Measurements from ENCODE around the gene RELB.
"Not testable (repeated sequence)": the region's sequence is repeated elsewhere in the genome, so short reads cannot be mapped to it uniquely, and the experiment has no call there.

RELB gene

DNA sequence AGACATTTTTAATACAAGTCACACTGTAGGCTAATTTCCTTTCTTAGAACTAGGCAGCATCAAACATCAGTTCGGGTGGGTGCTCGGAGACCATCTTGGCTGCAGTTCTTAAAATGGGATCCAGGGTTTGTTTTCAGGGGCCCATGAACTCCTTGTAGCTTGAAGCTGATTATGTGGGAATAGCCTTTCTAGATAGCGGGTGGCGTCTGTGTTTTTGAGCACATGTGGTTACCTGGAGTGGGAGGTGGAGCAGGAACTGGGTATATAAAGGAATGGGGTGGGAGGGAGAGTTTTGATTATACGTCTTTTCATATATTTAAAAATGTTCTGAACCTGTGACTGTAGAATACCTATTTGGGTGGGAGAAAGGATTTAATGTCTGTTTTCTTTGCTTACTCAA, 33.1 kb upstream of the RELB start:
- DNase-seq (ENCODE audit: low read depth, low spot score) = no peak
- 100% methylated on average over 1 of the region's 5 CpGs for WGBS (ENCODE audit: insufficient coverage, insufficient read length)
- Histone ChIP-seq H3K36me3 (ENCODE audit: control insufficient read depth, insufficient read depth, low read length) (no peaks in the 10 kb centered on the region), H3K9me3 (ENCODE audit: control insufficient read depth, insufficient read depth, low read length) (no peaks in the 10 kb centered on the region), H3K27ac (ENCODE audit: low read length) (no peak overlapping the region), H3K4me1 (ENCODE audit: control insufficient read depth, insufficient read depth, low read length) (no peaks in the 10 kb centered on the region), H3K4me3 (ENCODE audit: low read length) (no peak overlapping the region), H3K27me3 (ENCODE audit: control insufficient read depth, insufficient read depth, low read length) (no peaks in the 10 kb centered on the region)

DNA sequence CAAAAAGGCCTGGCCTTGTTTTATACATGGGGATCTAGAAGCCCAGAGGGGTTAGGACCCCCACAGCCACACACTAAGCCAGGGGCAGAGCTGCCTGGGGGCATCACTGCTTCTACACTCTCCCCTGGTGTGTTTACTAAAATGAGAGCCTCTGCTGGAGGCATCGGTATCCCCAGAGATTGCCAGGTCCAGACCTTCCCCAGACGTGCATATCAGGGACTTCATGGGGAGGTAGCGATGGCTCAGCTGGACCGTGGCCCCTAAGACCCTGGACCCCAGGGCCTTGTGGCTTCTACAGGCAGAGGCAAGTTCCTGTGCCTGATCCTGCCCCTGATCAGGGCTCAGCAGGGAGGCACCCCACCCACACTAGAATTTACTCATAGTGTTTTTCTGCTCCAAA, 32.6 kb upstream of the RELB start:
- Histone ChIP-seq H3K36me3 (ENCODE audit: control insufficient read depth, insufficient read depth, low read length) (0 out of 2 replicates have a peak, but pooled peaks cover 2% of the 10 kb centered on the region), H3K27ac (ENCODE audit: low read length) (no peak overlapping the region), H3K9me3 (ENCODE audit: control insufficient read depth, insufficient read depth, low read length) (no peaks in the 10 kb centered on the region), H3K4me3 (ENCODE audit: low read length) (no peak overlapping the region), H3K4me1 (ENCODE audit: control insufficient read depth, insufficient read depth, low read length) (no peaks in the 10 kb centered on the region), H3K27me3 (ENCODE audit: control insufficient read depth, insufficient read depth, low read length) (no peaks in the 10 kb centered on the region)
- no CpG with 5 or more reads among the region's 4 CpGs for WGBS (ENCODE audit: insufficient coverage, insufficient read length)
- no peak for DNase-seq (ENCODE audit: low read depth, low spot score)

DNA sequence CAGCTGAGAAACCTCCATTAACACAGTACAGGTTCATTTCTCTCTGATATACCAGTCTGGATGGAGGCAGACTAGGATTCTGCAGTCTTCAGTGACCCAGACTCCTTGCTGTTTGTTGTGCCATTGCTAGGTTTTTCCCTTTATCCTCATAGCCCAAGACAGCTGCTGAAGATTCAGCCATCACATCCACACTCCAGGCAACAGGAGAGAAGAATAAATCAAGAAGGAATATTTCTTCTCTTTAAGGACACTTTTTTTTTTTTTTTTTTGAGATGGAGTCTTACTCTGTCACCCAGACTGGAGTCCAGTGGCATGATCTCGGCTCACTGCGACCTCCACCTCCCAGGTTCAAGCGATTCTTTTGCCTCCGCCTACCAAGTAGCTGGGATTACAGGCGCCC, 31.8 kb upstream of the RELB start:
- no peak for DNase-seq (ENCODE audit: low read depth, low spot score)
- Histone ChIP-seq H3K36me3 (ENCODE audit: control insufficient read depth, insufficient read depth, low read length) (peaks cover 9% of the 10 kb centered on the region; the same call in 1 of the 2 replicates), H3K4me3 (ENCODE audit: low read length) (no peak overlapping the region), H3K27me3 (ENCODE audit: control insufficient read depth, insufficient read depth, low read length) (no peaks in the 10 kb centered on the region), H3K27ac (ENCODE audit: low read length) (no peak overlapping the region), H3K4me1 (ENCODE audit: control insufficient read depth, insufficient read depth, low read length) (no peaks in the 10 kb centered on the region), H3K9me3 (ENCODE audit: control insufficient read depth, insufficient read depth, low read length) (no peaks in the 10 kb centered on the region)
- whole genome bisulfite sequencing (ENCODE audit: insufficient coverage, insufficient read length) = no CpG with 5 or more reads among the region's 5 CpGs

DNA sequence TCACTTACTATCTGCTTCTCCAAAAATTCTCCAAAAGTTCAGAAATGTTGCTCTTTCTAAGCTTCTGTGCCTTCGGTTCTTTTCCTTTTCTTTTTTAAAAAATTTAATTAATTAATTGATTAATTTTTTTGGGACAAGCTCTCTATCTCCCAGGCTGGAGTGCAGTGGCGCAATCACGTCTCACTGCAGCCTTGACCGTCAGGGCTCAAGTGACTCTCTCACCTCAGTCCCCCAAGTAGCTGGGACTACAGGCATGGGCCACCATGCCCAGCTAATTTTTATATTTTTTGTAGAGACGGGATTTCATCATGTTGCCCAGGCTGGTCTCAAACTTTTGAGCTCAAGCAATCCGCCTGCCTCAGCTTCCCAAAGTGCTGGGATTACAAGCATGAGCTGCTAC, 29.8 kb upstream of the RELB start:
- H3K27ac ChIP-seq (ENCODE audit: low read length); H3K9me3 ChIP-seq (ENCODE audit: control insufficient read depth, insufficient read depth, low read length); H3K4me1 ChIP-seq (ENCODE audit: control insufficient read depth, insufficient read depth, low read length); H3K27me3 ChIP-seq (ENCODE audit: control insufficient read depth, insufficient read depth, low read length); H3K4me3 ChIP-seq (ENCODE audit: low read length); DNase-seq (ENCODE audit: low read depth, low spot score): not testable (repeated sequence)
- no CpG with 5 or more reads among the region's 6 CpGs for WGBS (ENCODE audit: insufficient coverage, insufficient read length)
- H3K36me3 ChIP-seq (ENCODE audit: control insufficient read depth, insufficient read depth, low read length) = peaks cover 21% of the 10 kb centered on the region; the same call in 1 of the 2 replicates

DNA sequence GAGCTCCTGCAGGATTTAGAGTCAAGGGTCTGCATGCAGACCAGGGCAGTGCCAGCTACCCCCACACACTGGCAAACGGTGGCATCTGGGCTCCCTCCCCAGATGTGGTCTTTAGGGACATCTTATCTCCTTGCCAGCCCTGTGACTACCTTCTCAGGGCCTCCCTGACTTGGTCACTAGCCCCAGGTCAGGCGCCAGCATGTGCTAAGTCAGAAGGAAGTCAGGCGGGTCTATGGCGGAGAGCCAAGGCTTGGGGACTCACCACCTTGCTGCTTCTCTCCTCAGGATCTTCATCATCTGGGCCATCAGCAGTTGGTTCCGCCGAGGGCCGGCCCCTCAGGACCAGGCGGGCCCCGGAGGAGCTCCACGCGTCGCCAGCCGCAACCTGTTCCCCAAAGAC, 28.5 kb upstream of the RELB start:
- Histone ChIP-seq H3K4me3 (ENCODE audit: low read length) (no peak overlapping the region), H3K27ac (ENCODE audit: low read length) (no peak overlapping the region), H3K4me1 (ENCODE audit: control insufficient read depth, insufficient read depth, low read length) (no peaks in the 10 kb centered on the region), H3K36me3 (ENCODE audit: control insufficient read depth, insufficient read depth, low read length) (peaks cover 31% of the 10 kb centered on the region; the same call in 1 of the 2 replicates), H3K9me3 (ENCODE audit: control insufficient read depth, insufficient read depth, low read length) (no peaks in the 10 kb centered on the region), H3K27me3 (ENCODE audit: control insufficient read depth, insufficient read depth, low read length) (no peaks in the 10 kb centered on the region)
- WGBS (ENCODE audit: insufficient coverage, insufficient read length) = no CpG with 5 or more reads among the region's 13 CpGs
- no peak for DNase-seq (ENCODE audit: low read depth, low spot score)

DNA sequence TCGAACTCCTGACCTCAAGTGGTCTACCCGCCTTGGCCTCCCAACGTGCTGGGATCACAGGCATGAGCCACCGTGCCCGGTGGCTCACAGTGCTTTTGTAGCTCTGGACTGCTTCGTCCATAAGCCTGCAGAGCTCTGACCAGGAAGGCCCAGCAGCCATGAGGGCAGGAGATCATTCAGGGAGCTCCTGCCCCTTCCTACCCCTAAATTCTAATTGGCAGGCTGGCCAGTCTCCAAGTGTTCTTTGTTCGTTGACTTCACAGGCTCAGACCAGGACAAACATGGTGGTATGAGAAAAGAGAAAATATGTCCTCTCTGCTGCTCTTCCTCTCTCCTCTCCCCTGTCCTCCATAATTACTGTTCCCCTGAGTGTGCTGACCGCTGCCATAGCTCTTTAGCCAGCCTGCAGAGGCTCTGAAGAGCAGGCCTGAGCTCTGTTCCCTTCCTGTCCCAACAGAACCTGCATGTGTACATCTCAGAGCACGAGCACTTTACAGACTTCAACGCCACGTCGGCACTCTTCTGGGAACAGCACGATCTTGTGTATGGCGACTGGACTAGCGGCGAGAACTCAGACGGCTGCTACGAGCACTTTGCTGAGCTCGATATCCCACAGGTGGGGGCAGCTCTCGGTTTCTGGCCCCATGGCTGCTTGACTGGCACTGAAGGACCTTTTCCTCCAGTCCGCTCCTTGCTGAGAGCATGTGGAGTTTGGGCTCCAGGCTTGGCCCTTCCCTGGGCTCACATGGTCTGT, 27.1 kb upstream of the RELB start:
- Histone ChIP-seq H3K36me3 (ENCODE audit: control insufficient read depth, insufficient read depth, low read length) (peaks cover 31% of the 10 kb centered on the region; the same call in 1 of the 2 replicates), H3K27me3 (ENCODE audit: control insufficient read depth, insufficient read depth, low read length) (no peaks in the 10 kb centered on the region), H3K4me1 (ENCODE audit: control insufficient read depth, insufficient read depth, low read length) (no peaks in the 10 kb centered on the region), H3K9me3 (ENCODE audit: control insufficient read depth, insufficient read depth, low read length) (no peaks in the 10 kb centered on the region), H3K4me3 (ENCODE audit: low read length) (no peak overlapping the region), H3K27ac (ENCODE audit: low read length) (no peak overlapping the region)
- DNase-seq (ENCODE audit: low read depth, low spot score) = no peak
- no CpG with 5 or more reads among the region's 21 CpGs for WGBS (ENCODE audit: insufficient coverage, insufficient read length)

DNA sequence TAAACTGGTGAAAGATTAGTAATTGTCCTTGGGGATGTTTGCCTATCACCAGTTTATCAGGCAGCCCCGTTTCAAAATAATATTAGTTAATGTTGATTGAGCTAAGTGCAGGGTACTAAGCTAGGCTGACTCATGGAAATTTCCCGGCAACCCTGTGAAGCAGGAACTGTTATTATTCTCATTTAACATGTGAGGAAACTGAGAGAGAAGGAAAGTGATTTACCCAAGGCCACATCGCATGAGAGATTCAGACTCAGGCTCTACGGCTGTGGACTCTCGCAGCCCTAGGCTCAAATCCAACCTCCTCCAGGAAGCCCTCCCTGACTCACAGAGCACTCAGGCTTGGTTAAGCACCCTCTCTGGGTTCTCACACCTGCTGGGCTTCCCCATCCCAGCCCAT, 26.4 kb upstream of the RELB start:
- WGBS (ENCODE audit: insufficient coverage, insufficient read length) = no CpG with 5 or more reads among the region's 5 CpGs
- H3K9me3 ChIP-seq (ENCODE audit: control insufficient read depth, insufficient read depth, low read length) = no peaks in the 10 kb centered on the region
- no peak overlapping the region for H3K4me3 ChIP-seq (ENCODE audit: low read length)
- no peaks in the 10 kb centered on the region for H3K27me3 ChIP-seq (ENCODE audit: control insufficient read depth, insufficient read depth, low read length)
- H3K36me3 ChIP-seq (ENCODE audit: control insufficient read depth, insufficient read depth, low read length) = peaks cover 34% of the 10 kb centered on the region; the same call in 1 of the 2 replicates
- H3K27ac ChIP-seq (ENCODE audit: low read length) = no peak overlapping the region
- no peak for DNase-seq (ENCODE audit: low read depth, low spot score)
- H3K4me1 ChIP-seq (ENCODE audit: control insufficient read depth, insufficient read depth, low read length) = no peaks in the 10 kb centered on the region

DNA sequence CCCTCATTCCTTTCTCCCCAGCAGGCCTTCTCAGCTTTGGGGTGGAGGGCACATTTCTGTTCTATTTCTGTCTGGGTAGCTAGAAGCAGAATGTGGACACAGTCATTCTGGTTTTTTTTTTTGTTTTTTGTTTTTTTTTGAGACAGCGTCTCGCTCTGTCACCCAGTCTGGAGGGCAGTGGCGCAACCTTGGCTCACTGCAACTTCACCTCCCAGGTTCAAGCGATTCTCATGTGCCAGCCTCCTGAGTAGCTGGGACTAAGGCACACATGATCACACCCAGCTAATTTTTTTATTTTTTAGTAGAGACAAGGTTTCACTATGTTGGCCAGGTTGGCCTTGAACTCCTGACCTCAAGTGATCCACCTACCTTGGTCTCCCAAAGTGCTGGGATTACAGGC, 25.8 kb upstream of the RELB start:
- no peaks in the 10 kb centered on the region for H3K9me3 ChIP-seq (ENCODE audit: control insufficient read depth, insufficient read depth, low read length)
- no peaks in the 10 kb centered on the region for H3K4me1 ChIP-seq (ENCODE audit: control insufficient read depth, insufficient read depth, low read length)
- DNase-seq (ENCODE audit: low read depth, low spot score) = no peak
- H3K36me3 ChIP-seq (ENCODE audit: control insufficient read depth, insufficient read depth, low read length) = peaks cover 34% of the 10 kb centered on the region; the same call in 1 of the 2 replicates
- no CpG with 5 or more reads among the region's 4 CpGs for WGBS (ENCODE audit: insufficient coverage, insufficient read length)
- no peak overlapping the region for H3K27ac ChIP-seq (ENCODE audit: low read length)
- H3K4me3 ChIP-seq (ENCODE audit: low read length) = no peak overlapping the region
- H3K27me3 ChIP-seq (ENCODE audit: control insufficient read depth, insufficient read depth, low read length) = no peaks in the 10 kb centered on the region

DNA sequence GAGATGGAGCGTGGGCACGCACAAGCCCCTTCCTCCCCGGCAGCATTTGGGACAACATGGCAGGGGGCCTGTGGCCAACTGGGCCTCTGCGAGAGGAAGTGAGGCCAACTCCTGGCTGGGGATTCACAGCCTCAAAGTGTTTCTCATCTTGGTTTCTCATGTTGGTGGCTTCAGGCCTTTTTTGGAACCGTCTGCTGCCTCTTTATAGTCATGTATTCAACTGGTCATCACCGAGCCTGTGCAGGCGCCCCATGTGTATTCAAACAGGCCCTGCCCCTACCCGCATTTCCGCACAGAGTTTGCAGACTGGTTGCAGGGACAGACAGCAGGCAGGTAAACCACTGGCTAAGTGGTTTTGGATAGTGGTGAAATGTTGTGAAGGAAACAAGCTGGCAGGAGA, 17.3 kb upstream of the RELB start:
- H3K4me1 ChIP-seq (ENCODE audit: control insufficient read depth, insufficient read depth, low read length) = no peaks in the 10 kb centered on the region
- no peaks in the 10 kb centered on the region for H3K9me3 ChIP-seq (ENCODE audit: control insufficient read depth, insufficient read depth, low read length)
- H3K36me3 ChIP-seq (ENCODE audit: control insufficient read depth, insufficient read depth, low read length) = peaks cover 12% of the 10 kb centered on the region
- WGBS (ENCODE audit: insufficient coverage, insufficient read length) = no CpG with 5 or more reads among the region's 9 CpGs
- no peak for DNase-seq (ENCODE audit: low read depth, low spot score)
- H3K4me3 ChIP-seq (ENCODE audit: low read length) = no peak overlapping the region
- no peak overlapping the region for H3K27ac ChIP-seq (ENCODE audit: low read length)
- H3K27me3 ChIP-seq (ENCODE audit: control insufficient read depth, insufficient read depth, low read length) = no peaks in the 10 kb centered on the region

DNA sequence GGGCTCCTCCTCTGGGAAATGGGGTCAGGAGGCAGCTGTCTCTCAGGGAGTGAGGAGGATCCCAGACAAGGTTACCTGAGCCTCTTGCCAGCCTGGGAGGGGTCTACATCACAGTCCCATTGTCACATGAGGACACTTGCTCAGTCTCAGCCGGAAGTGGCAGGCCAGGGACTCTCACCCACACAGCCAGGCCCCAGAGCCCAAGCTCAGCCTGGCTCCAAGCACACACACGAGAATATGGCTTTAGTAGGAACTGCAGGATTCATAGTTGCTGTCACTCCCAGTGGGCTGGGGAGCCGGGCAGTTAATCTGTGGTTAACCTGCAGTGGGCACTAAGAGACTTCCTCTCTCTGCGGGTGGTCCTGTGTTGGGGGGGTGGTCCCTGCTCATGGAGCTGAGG, 15.8 kb upstream of the RELB start:
- no CpG with 5 or more reads among the region's 4 CpGs for WGBS (ENCODE audit: insufficient coverage, insufficient read length)
- H3K9me3 ChIP-seq (ENCODE audit: control insufficient read depth, insufficient read depth, low read length) = no peaks in the 10 kb centered on the region
- H3K4me1 ChIP-seq (ENCODE audit: control insufficient read depth, insufficient read depth, low read length) = no peaks in the 10 kb centered on the region
- H3K27me3 ChIP-seq (ENCODE audit: control insufficient read depth, insufficient read depth, low read length) = no peaks in the 10 kb centered on the region
- peaks cover 8% of the 10 kb centered on the region for H3K36me3 ChIP-seq (ENCODE audit: control insufficient read depth, insufficient read depth, low read length)
- DNase-seq (ENCODE audit: low read depth, low spot score) = no peak
- H3K27ac ChIP-seq (ENCODE audit: low read length) = no peak overlapping the region
- H3K4me3 ChIP-seq (ENCODE audit: low read length) = no peak overlapping the region

DNA sequence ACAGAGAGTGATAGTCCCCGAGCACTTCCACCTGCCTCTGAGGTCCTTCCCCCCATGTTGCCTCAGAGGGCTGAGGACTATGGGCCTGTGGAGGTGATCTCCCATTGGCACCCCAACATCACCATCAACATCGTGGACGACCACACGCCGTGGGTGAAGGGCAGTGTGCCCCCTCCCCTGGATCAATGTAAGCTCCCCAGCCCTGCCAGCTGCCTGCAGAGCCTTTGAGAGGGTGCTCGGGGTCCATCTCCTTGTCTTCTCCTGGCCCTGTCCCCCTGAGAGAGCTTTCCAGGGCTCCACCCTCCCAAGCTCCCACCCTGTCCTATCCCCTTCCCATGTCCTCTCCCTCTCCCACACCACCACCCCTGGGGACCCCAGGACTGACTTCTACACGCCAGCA, 14.9 kb upstream of the RELB start:
- no peak overlapping the region for H3K4me3 ChIP-seq (ENCODE audit: low read length)
- no peaks in the 10 kb centered on the region for H3K9me3 ChIP-seq (ENCODE audit: control insufficient read depth, insufficient read depth, low read length)
- H3K27ac ChIP-seq (ENCODE audit: low read length) = no peak overlapping the region
- H3K27me3 ChIP-seq (ENCODE audit: control insufficient read depth, insufficient read depth, low read length) = no peaks in the 10 kb centered on the region
- no peaks in the 10 kb centered on the region for H3K4me1 ChIP-seq (ENCODE audit: control insufficient read depth, insufficient read depth, low read length)
- peaks cover 10% of the 10 kb centered on the region for H3K36me3 ChIP-seq (ENCODE audit: control insufficient read depth, insufficient read depth, low read length)
- WGBS (ENCODE audit: insufficient coverage, insufficient read length) = no CpG with 5 or more reads among the region's 7 CpGs
- DNase-seq (ENCODE audit: low read depth, low spot score) = no peak
